HT-29 (cell line): ENCODE measurements around the gene TNFRSF9. TPM values are rescaled to one million over a fixed set of nuclear protein-coding genes. Genes with fewer than 3 reads are reported as not detected.
"Not testable (repeated sequence)": the region's sequence is repeated elsewhere in the genome, so short reads cannot be mapped to it uniquely, and the experiment has no call there.

Experiments
- DNase-seq: peaks from one replicate; pipeline ENCODE4 v3.0.0-alpha.2; 2015; ENCODE audit warnings: low spot score
- total RNA-seq: library from RNA; depleted of rRNA; stranded (reverse); fragments of >200 nt; shearing (Covaris generic); gene quantifications from 2 replicates; pipeline ENCODE4 v1.2.3, GENCODE V29; 2014; rRNA removed

Gene TNFRSF9
- total RNA-seq, result not detected in 2 replicates

GRCh38 chr1:7940745-7941436 is at the start of gene TNFRSF9:
TNFRSF9 (minus strand) TSS chr1:7940839; CDS start chr1:7939994, 845 bp downstream.
- no peak for DNase-seq

GRCh38 chr1:7989762-7990428 is 49.3 kb upstream of the TNFRSF9 start:
- no peak for DNase-seq

GRCh38 chr1:7988576-7988975 is 47.9 kb upstream of the TNFRSF9 start:
- DNase-seq, result no peak

- no peak for DNase-seq
These were observed 46.9 kb upstream of the TNFRSF9 start for GRCh38 chr1:7987528-7987927.

- no peak for DNase-seq
These were observed 45.4 kb upstream of the TNFRSF9 start for GRCh38 chr1:7985851-7986612.

GRCh38 chr1:7984811-7985210 is 44.2 kb upstream of the TNFRSF9 start:
- no peak for DNase-seq

GRCh38 chr1:7983086-7983778 is 42.6 kb upstream of the TNFRSF9 start:
- DNase-seq, result no peak

- no peak for DNase-seq
These were observed 40.3 kb upstream of the TNFRSF9 start for GRCh38 chr1:7980984-7981383.

GRCh38 chr1:7975212-7975865 is 34.7 kb upstream of the TNFRSF9 start:
- peak; percentile 92 for DNase-seq

- no peak for DNase-seq
These were observed 32.4 kb upstream of the TNFRSF9 start for GRCh38 chr1:7973086-7973485.

GRCh38 chr1:7972285-7972684 is 31.6 kb upstream of the TNFRSF9 start:
- no peak for DNase-seq

GRCh38 chr1:7971024-7971423 is 30.4 kb upstream of the TNFRSF9 start:
- DNase-seq, result no peak

- no peak for DNase-seq
These were observed 29.6 kb upstream of the TNFRSF9 start for GRCh38 chr1:7970246-7970645.

GRCh38 chr1:7967651-7968050 is 27.0 kb upstream of the TNFRSF9 start:
- DNase-seq, result no peak

- DNase-seq, result no peak
These were observed 26.6 kb upstream of the TNFRSF9 start for GRCh38 chr1:7967196-7967595.

- no peak for DNase-seq
These were observed 23.8 kb upstream of the TNFRSF9 start for GRCh38 chr1:7964476-7964875.

GRCh38 chr1:7963841-7964240 is 23.2 kb upstream of the TNFRSF9 start:
- DNase-seq, result not testable (repeated sequence)

- DNase-seq, result not testable (repeated sequence)
These were observed 22.7 kb upstream of the TNFRSF9 start for GRCh38 chr1:7963378-7963730.

- no peak for DNase-seq
These were observed 22.2 kb upstream of the TNFRSF9 start for GRCh38 chr1:7962636-7963377.

- DNase-seq, result no peak
These were observed 21.3 kb upstream of the TNFRSF9 start for GRCh38 chr1:7962014-7962335.
